ENCODE results near the gene CRHBP.

DNA sequence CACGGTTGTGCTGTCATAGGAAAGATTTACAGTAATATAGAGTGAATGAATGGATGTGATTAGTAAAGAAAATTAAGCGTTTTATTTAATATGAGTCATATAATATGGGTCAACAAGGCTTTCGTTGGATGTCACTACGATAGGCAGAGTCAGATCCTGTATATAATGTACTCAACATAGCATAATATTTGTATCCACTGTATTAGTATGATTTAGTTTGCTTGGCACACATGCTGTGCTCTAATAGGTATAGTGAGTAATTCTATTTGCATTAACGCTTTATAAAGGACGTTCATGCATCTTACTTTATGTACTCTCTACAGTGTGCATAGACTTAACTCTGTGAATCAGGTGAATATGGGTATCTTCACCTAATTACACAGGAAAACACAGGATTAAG is 41.5 kb downstream of the CRHBP start:
- no peak for TF ChIP-seq CTCF (IDR thresholded peaks at IDR 0.05)
- TF ChIP-seq POLR2A (IDR thresholded peaks at IDR 0.05): no peak

Data from uterus (tissue), 2 donors.